Neural crest cell (in vitro differentiated cells): ENCODE measurements around the gene MFAP4. TPM values are rescaled to one million over a fixed set of nuclear protein-coding genes. Genes with fewer than 3 reads are reported as not detected.

Source experiments
- DNase-seq: peaks from one replicate; pipeline ENCODE4 v3.0.0; 2021; ENCODE audit warnings: low read depth, mixed read lengths, low spot score
- H3K27ac Mint-ChIP-seq: one replicate; pipeline ENCODE4 v1.8.0; 2021; ENCODE audit warnings: mild to moderate bottlenecking, mixed read lengths; ENCODE audit not compliant: unreplicated experiment
- H3K27me3 Mint-ChIP-seq: 2 replicates; pipeline ENCODE4 v1.8.0; 2021; ENCODE audit warnings: low read depth, mild to moderate bottlenecking, mixed read lengths
- H3K36me3 Mint-ChIP-seq: 2 replicates; pipeline ENCODE4 v1.8.0; 2021; ENCODE audit warnings: low read depth, mild to moderate bottlenecking, mixed read lengths
- H3K4me1 Mint-ChIP-seq: 2 replicates; pipeline ENCODE4 v1.8.0; 2021; ENCODE audit warnings: mixed read lengths
- H3K4me3 Mint-ChIP-seq: one replicate; pipeline ENCODE4 v1.8.0; 2021; ENCODE audit warnings: mild to moderate bottlenecking, mixed read lengths
- H3K9me3 Mint-ChIP-seq: 2 replicates; pipeline ENCODE4 v1.8.0; 2021; ENCODE audit warnings: mixed read lengths
- CTCF ChIP-seq: fragments of 200-600 bp; sonication (generic); conservative IDR thresholded peaks from 2 replicates; pipeline ENCODE4 v1.5.0; 2021; ENCODE audit warnings: antibody characterized with exemption, mild to moderate bottlenecking
- total RNA-seq: library from RNA; stranded (reverse); gene quantifications from 2 replicates; pipeline ENCODE4 v1.2.1, GENCODE V29; 2021

The MFAP4 gene
- total RNA-seq, 1 donor from 2014 or later: 0.26 TPM

DNA sequence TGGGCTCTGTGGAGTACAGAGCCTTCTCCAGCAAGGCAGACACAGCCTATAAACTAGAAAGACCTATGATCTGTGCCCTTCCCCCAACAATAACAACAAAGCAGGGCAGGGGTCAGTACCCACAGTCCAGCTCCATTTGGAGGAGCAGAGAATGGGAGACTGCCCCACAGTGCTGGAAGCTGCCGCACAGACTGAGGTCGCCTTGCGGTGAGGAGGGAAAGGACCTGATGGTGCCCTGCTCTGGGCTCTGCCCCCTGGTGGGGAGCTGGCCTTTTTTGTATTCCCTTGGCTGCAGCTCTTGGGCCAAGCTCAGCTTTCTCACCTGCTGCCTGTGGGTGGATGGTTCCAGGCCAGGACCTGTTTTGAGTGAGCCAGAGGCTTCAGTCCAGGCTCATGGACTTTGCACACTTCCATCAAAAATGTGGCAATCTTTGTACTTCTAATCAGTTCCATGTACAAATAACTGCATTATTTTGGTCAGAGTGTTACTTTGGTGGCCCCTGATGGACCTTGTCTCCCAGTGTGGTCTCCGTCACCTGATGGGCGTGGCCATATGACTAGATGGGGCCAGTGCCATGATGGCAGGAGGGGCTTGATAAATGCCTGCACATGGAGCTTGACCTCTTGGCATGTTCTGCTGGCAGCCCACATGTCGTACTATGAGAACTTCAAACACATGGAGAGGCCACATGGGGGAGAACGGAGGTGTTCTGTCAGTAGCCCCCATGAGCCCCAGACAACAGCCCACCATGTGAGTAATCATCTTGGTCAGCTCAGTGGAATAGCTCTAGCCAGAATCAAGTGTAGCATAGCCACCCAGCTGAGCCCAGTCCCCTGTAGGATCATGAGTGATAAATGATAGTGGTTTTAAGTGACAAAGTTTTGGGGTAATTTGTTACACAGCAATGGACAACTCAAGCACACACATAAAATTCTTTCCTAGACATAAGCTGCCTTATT, 48.7 kb downstream of the MFAP4 start:
- peak; percentile 52 for DNase-seq
- Mint-ChIP-seq H3K4me1 (peaks cover 38% of the 10 kb centered on the region), H3K27me3 (peaks cover 3% of the 10 kb centered on the region), H3K4me3 (no peak overlapping the region), H3K36me3 (no peaks in the 10 kb centered on the region), H3K9me3 (no peaks in the 10 kb centered on the region), H3K27ac (no peak overlapping the region)
- peak; percentile 68 for TF ChIP-seq CTCF

DNA sequence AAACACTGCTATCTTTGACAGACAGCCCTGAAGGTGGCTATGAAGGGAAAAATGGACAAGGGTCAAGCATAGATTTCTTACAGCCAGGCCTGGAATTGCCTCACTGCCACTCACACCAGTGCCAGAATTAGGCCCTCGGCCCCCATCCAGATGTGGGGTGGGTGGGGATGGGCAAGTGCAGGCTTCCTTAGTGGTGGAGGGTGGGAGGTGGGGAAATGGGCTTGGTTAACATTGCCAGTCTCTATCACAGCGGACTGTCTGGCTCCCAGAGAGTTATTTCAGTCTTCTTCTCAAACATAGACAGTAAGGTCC, 49.3 kb downstream of the MFAP4 start:
- no peaks in the 10 kb centered on the region for H3K9me3 Mint-ChIP-seq
- peak overlapping the region; percentile 71 for H3K27ac Mint-ChIP-seq
- TF ChIP-seq CTCF: no peak
- DNase-seq: no peak
- H3K4me3 Mint-ChIP-seq: no peak overlapping the region
- H3K36me3 Mint-ChIP-seq: no peaks in the 10 kb centered on the region
- peaks cover 3% of the 10 kb centered on the region for H3K27me3 Mint-ChIP-seq
- H3K4me1 Mint-ChIP-seq: peaks cover 38% of the 10 kb centered on the region

- Mint-ChIP-seq H3K9me3 (no peaks in the 10 kb centered on the region), H3K36me3 (no peaks in the 10 kb centered on the region), H3K27me3 (peaks cover 3% of the 10 kb centered on the region), H3K27ac (peak overlapping the region; percentile 71), H3K4me3 (peak overlapping the region; percentile 2), H3K4me1 (peaks cover 36% of the 10 kb centered on the region)
- TF ChIP-seq CTCF: no peak
- DNase-seq: no peak
Observed at GRCh38 chr17:19336938-19337711, 49.9 kb downstream of the MFAP4 start.

DNA sequence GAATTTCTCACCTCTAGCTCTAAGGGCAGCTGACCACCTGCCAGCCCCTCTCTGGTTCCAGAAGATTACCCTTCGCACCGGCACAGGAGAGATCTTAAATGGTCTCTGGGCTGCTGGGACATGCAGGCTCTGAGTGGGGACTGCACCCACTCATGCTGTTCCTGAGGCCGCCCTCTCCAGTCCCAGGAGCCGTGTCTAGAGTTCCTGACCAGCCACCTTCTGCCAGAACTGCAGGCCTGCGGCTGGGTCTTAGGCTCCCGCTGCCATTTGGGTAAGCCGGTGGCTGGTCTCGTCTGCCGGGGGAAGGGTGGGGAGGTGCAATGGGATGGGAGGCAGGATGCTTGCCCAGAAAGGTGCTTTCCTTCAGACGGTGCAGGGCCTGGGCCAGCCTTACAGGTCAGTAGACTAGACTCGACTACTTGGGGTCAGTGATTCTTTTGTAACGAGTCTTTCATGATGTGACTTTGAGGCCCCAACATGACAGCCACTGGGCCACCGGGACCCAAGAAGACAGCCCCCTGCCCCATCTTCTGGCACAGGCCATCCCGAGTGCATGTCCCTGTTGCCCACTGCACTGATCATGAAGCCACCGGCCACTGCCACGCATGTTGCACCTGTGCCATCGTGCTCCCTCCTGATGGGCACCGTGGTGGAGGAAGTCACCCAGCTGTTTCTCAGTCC, 50.9 kb downstream of the MFAP4 start:
- no peaks in the 10 kb centered on the region for H3K27me3 Mint-ChIP-seq
- H3K36me3 Mint-ChIP-seq: no peaks in the 10 kb centered on the region
- no peak for TF ChIP-seq CTCF
- no peaks in the 10 kb centered on the region for H3K9me3 Mint-ChIP-seq
- peaks cover 32% of the 10 kb centered on the region for H3K4me1 Mint-ChIP-seq
- no peak for DNase-seq
- H3K27ac Mint-ChIP-seq: no peak overlapping the region
- no peak overlapping the region for H3K4me3 Mint-ChIP-seq

DNA sequence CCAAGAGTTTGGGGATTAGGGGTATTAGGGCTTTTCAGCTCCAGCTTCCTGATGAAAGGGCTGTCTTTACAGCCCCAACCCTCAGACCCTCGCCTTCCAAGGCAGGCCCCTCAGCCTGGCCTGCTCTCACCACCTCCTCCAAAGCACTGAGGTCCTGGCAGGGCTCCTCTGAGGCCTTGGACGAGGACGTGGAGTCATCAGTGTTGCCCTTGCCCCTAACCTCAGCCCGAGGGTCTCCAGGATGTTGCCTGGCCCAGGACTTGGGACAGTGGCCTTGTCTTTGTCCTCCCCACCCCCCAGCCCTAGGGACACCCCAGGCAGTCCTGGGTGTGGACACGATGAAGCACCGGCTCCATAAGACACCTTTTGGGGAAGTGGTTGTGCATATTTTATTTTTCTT, 52.7 kb downstream of the MFAP4 start:
- DNase-seq: no peak
- H3K27ac Mint-ChIP-seq: no peak overlapping the region
- H3K27me3 Mint-ChIP-seq: no peaks in the 10 kb centered on the region
- H3K9me3 Mint-ChIP-seq: no peaks in the 10 kb centered on the region
- H3K4me3 Mint-ChIP-seq: no peak overlapping the region
- H3K4me1 Mint-ChIP-seq: peaks cover 37% of the 10 kb centered on the region
- TF ChIP-seq CTCF: no peak
- no peaks in the 10 kb centered on the region for H3K36me3 Mint-ChIP-seq
